ENCODE measurements around the gene CACNB2. TPM values are rescaled to one million over a fixed set of nuclear protein-coding genes. Genes with fewer than 3 reads are reported as not detected.

Gene CACNB2
- total RNA-seq, 4 donors from 2014 or later, result 0.16 to 2.4 (median 1.8) TPM

DNA sequence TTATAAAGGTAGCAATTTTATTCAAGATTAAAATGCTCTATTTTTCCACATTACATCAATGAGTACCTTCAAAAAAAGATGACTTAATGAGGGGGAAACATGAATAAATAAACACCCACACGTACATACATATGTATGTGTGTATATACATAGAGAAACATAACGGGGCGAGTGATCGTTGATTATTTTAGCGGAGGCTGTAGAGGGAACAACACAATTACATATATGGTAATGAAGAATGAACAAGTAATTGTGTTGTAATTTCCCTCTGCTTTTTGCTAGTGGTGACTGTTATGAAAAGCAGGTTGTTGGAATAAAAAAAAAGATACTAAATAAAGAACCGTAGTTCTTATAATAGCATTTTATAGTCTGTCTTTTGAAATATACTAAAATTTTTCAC is 63.2 kb downstream of the CACNB2 start:
- TF ChIP-seq, protein P1, sequence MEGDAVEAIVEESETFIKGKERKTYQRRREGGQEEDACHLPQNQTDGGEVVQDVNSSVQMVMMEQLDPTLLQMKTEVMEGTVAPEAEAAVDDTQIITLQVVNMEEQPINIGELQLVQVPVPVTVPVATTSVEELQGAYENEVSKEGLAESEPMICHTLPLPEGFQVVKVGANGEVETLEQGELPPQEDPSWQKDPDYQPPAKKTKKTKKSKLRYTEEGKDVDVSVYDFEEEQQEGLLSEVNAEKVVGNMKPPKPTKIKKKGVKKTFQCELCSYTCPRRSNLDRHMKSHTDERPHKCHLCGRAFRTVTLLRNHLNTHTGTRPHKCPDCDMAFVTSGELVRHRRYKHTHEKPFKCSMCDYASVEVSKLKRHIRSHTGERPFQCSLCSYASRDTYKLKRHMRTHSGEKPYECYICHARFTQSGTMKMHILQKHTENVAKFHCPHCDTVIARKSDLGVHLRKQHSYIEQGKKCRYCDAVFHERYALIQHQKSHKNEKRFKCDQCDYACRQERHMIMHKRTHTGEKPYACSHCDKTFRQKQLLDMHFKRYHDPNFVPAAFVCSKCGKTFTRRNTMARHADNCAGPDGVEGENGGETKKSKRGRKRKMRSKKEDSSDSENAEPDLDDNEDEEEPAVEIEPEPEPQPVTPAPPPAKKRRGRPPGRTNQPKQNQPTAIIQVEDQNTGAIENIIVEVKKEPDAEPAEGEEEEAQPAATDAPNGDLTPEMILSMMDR (IDR thresholded peaks at IDR 0.05; ENCODE audit: low read depth), result no peak

DNA sequence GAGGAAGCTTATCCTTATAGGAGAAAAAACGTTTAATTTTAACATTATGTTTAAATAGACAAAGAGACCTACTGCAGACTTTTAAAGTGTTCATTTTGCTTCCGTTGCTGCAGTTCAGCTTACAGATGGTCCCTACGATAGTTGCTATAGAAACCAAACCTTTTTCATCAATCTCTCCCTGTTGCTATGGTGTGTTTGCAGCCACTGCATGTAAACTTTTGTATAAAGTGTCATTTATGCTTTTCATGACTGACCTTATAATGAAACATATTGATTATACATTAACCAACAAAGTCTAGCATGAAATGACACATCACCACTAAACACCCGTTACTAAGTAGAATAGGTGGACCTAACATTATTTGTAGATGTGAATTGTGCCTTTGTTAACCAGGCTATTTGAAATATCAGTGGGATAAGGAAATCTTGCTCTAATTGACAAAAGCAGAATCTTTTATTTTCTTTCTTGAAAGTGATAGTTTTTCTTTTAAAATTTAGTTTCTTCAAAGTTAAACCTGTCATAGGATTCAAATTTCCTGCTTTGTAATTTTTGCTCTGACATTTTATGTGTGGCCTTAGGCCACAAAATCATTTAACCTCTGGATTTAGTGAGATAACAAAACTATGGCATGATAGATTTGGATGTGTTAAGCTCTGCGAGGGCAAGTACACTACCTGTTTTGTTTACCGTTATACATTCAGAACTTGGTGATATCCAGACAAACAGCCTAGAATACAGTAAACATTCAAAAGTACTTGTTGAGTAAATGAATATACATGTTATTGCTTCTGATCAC is 64.0 kb downstream of the CACNB2 start:
- TF ChIP-seq, protein P1 (IDR thresholded peaks at IDR 0.05; ENCODE audit: low read depth), result no peak

DNA sequence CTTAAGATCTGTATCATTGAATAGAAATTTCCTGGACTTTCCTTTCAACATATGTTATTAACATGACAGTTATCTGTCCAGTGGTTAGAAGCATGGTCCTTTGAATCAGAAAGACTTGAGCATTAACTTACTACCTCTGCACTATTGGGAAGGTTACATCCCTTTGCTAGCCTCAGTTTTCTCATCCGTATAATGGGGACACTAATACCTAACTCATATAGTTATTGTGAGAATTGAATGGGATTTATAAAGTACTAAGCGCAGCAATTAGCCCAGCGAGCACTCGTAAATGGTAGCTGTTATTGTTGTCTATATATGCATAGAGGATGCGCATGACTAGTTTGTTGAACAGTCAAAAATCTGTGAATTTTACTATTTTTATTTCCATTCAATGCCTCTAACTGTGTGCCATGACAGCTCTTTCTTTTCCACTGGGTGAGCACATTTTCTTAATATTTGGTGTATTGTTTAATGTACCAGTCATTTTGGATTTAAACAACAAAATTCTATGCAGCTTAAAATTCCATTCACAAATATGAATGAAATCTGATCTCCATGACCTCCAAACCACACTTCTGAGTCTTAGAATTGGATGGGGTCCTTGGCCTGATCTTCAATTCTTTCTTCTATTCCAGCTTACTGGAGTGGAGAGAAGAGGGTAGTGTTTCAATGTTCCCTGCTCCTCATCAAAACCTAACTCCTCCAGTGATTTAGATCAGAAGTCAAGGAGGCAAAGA is 65.0 kb downstream of the CACNB2 start:
- TF ChIP-seq, protein P1 (IDR thresholded peaks at IDR 0.05; ENCODE audit: low read depth), result no peak

DNA sequence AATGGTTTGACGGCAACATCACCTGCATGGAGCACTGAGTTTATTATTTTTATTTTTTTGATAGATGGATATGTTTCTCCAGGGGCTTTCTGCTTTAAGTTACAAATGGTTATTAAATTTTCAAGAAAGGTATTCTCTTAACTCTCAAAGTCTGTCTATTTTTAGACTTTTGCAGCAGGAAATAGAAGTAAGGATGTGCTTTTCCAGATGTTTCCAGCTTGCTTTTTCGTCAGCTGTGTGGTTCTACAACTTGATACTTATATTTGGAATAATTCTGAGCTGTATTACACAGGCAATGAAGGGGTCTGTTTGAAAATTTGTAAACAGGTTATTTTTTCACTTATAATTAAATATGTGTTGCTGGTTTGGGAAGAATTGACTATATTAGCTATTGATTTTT is 69.0 kb downstream of the CACNB2 start:
- TF ChIP-seq, protein P1 (IDR thresholded peaks at IDR 0.05; ENCODE audit: low read depth), result no peak

DNA sequence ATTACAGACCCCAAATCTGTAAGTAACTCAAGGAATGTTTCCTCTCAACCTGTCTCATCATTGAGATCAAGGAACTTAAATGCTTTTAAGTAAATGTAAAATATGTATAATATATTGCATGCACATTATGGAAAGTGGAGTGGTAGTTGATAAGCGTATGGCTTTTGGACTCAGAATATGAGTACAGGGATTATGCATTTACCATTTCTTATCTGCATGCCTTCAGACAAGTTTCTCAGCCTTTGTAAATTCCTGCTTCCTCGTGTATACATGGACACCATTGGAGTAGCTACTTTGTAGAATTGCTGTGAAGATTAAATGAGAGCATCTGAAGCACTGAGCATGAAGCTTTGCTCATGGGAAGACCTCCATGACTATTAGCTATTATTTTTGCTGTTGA is 70.5 kb downstream of the CACNB2 start:
- TF ChIP-seq, protein P1 (IDR thresholded peaks at IDR 0.05; ENCODE audit: low read depth), result no peak

DNA sequence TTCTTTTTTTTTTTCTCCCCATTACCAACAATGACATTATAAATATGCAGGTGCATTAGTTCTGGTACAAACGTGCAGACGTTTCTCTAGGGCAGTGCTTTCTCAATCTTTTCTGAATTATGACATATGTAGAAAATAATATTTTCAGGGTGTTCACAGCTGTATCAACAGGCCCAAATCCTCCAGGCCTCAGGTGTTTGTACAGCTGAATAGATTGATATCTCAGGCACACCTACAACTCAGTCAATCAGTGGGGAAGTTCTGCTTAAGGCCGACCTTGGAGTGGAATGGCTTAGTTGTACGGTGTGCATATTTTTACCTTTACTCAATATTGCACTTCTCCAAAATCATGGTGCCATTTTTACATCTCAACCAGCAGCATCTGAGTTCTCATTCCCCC is 71.6 kb downstream of the CACNB2 start:
- TF ChIP-seq, protein P1 (IDR thresholded peaks at IDR 0.05; ENCODE audit: low read depth), result no peak

DNA sequence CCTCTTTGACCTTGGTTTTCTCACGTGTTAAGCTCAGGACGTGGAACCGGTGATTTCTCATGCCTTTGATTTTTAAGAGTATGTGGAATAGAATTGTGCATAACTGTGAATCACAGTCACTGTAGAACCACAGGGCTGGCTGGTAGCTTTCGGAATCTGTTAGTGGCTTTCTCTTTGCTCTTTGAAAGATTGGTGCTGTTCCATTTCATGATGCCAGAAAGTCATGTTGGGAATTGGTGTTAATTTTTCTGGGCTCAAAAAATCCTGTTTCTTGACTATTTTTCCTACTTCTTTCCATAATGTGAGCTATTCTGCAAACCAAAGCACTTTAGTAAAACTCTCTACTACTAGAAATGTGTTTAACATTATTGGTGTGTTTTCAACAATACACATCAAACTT is 73.0 kb downstream of the CACNB2 start:
- TF ChIP-seq, protein P1 (IDR thresholded peaks at IDR 0.05; ENCODE audit: low read depth), result no peak

All from subcutaneous adipose tissue (tissue), 4 donors.